Endothelial cell of umbilical vein (primary cell): ENCODE data around the gene RER1. TPM values are rescaled to one million over a fixed set of nuclear protein-coding genes. Genes with fewer than 3 reads are reported as not detected.

Source experiments
- BruUV-seq: library from RNA; stranded (reverse); fragments of 400-500 nt; replicated peaks from 2 replicates; lab custom pipeline; 2021; lab: Mats Ljungman, UMichigan
- CTCF ChIA-PET: fragments of 300-600, 350-600 bp; sonication (Branson Sonifier 250); formaldehyde crosslinking; loops from one replicate; lab custom pipeline; 2021; ENCODE audit warnings: antibody characterized with exemption, inconsistent platforms; lab: Charles Lee
- POLR2A ChIA-PET: fragments of 300-600, 350-600 bp; sonication (Branson Sonifier 250); formaldehyde crosslinking; loops from one replicate; lab custom pipeline; 2021; ENCODE audit warnings: antibody characterized with exemption, inconsistent platforms; lab: Charles Lee
- DNase-seq: peaks from one replicate; pipeline ENCODE4 v3.0.0-alpha.2; 2011; ENCODE audit warnings: low read depth, low spot score
- FAIRE-seq: peaks from 2 replicates; lab custom pipeline; 2011; peaks lifted over from hg19 to GRCh38; lab: Jason Lieb, UNC
- H2AFZ ChIP-seq: 2 replicates; pipeline ENCODE4 v1.6.0; 2012; ENCODE audit warnings: low read depth, low read length, control low read depth, inconsistent platforms
- H3K27ac ChIP-seq: 2 replicates; pipeline ENCODE4 v1.5.1; 2011; ENCODE audit warnings: low read depth, mild to moderate bottlenecking, control low read depth, low read length, moderate library complexity; ENCODE audit not compliant: insufficient read depth
- H3K27me3 ChIP-seq, 2 experiments: 2 replicates each; pipeline versions ENCODE4 v1.6.0 to v1.6.1; 2011; ENCODE audit warnings: low read length in 2 of 2, mixed read lengths in 1 of 2; ENCODE audit not compliant: control insufficient read depth in 2 of 2, insufficient read depth in 2 of 2
- H3K36me3 ChIP-seq, 2 experiments: 2 replicates in 1 of 2; 3 replicates in 1 of 2; pipeline ENCODE4 v1.5.1; 2011; ENCODE audit warnings: low read length in 2 of 2, mild to moderate bottlenecking in 1 of 2, moderate library complexity in 1 of 2; ENCODE audit not compliant: control insufficient read depth in 2 of 2, insufficient read depth in 2 of 2; ENCODE audit errors: extremely low read depth in 1 of 2
- H3K4me1 ChIP-seq: 3 replicates; pipeline ENCODE4 v1.5.1; 2011; ENCODE audit warnings: mild to moderate bottlenecking, low read length; ENCODE audit not compliant: control insufficient read depth, insufficient read depth; ENCODE audit errors: extremely low read depth
- H3K4me2 ChIP-seq: 2 replicates; pipeline ENCODE4 v1.6.1; 2011; ENCODE audit warnings: low read length, control low read depth, mixed read lengths; ENCODE audit not compliant: insufficient read depth
- H3K4me3 ChIP-seq, 3 experiments: fragments of 200-600 bp in 1 of 3; sonication (generic), shearing (Covaris generic) in 1 of 3; replicated peaks in 1 of 3; 2 replicates each; pipeline ENCODE4 v1.5.1; 2011 to 2016; ENCODE audit warnings: control low read depth in 3 of 3, low read length in 3 of 3, mild to moderate bottlenecking in 2 of 3, inconsistent platforms in 1 of 3, low read depth in 1 of 3, moderate library complexity in 1 of 3; ENCODE audit not compliant: insufficient read depth in 1 of 3
- H3K79me2 ChIP-seq: 2 replicates; pipeline ENCODE4 v1.6.0; 2012; ENCODE audit warnings: low read length, inconsistent platforms; ENCODE audit not compliant: control insufficient read depth, insufficient read depth
- H3K9ac ChIP-seq: replicated peaks from 2 replicates; pipeline ENCODE3; 2011; ENCODE audit warnings: low read length, control low read depth; ENCODE audit not compliant: insufficient read depth; ENCODE audit errors: extremely low read depth
- H3K9me1 ChIP-seq: replicated peaks from 3 replicates; pipeline ENCODE4 v1.6.0; 2011; ENCODE audit warnings: mild to moderate bottlenecking, low read length; ENCODE audit not compliant: control insufficient read depth, insufficient read depth; ENCODE audit errors: extremely low read depth
- H3K9me3 ChIP-seq: replicated peaks from 2 replicates; pipeline ENCODE4 v1.5.1; 2012; ENCODE audit warnings: low read length, inconsistent platforms; ENCODE audit not compliant: control insufficient read depth, insufficient read depth
- H4K20me1 ChIP-seq: replicated peaks from 2 replicates; pipeline ENCODE3; 2011; ENCODE audit warnings: mild to moderate bottlenecking, low read length; ENCODE audit not compliant: control insufficient read depth, insufficient read depth; ENCODE audit errors: extremely low read depth
- EZH2 ChIP-seq: IDR thresholded peaks from 2 replicates; pipeline ENCODE4 v1.6.1; 2012; ENCODE audit warnings: borderline replicate concordance, low read depth, mild to moderate bottlenecking, moderate library complexity, low read length, inconsistent platforms; ENCODE audit not compliant: severe bottlenecking
- FOS ChIP-seq: IDR thresholded peaks from 2 replicates; pipeline ENCODE4 v1.6.1; 2011; ENCODE audit warnings: mild to moderate bottlenecking, low read length, moderate library complexity, borderline replicate concordance; ENCODE audit not compliant: insufficient read depth
- GATA2 ChIP-seq: IDR thresholded peaks from 2 replicates; pipeline ENCODE4 v1.7.0; 2011; ENCODE audit warnings: low read depth, mild to moderate bottlenecking, moderate library complexity, mixed read lengths, low read length; ENCODE audit not compliant: insufficient read length, insufficient read depth
- JUN ChIP-seq: IDR thresholded peaks from 2 replicates; pipeline ENCODE4 v1.6.1; 2011; ENCODE audit warnings: borderline replicate concordance, low read depth; ENCODE audit not compliant: insufficient read length, insufficient read depth
- MAX ChIP-seq: IDR thresholded peaks from 2 replicates; pipeline ENCODE4 v1.6.1; 2011; ENCODE audit not compliant: insufficient read depth, insufficient read length
- MYC ChIP-seq: IDR thresholded peaks from one replicate; pipeline ENCODE4 v1.6.1; 2011; ENCODE audit warnings: mild to moderate bottlenecking, low read depth, low read length
- POLR2A ChIP-seq: IDR thresholded peaks from 2 replicates; pipeline ENCODE4 v1.6.1; 2012; ENCODE audit warnings: low read depth, mild to moderate bottlenecking, control low read depth, low read length
- POLR2AphosphoS5 ChIP-seq: IDR thresholded peaks from 2 replicates; pipeline ENCODE4 v1.6.1; 2012; ENCODE audit warnings: low read depth, mild to moderate bottlenecking, control low read depth, low read length, moderate library complexity; ENCODE audit not compliant: insufficient read depth
- dilution Hi-C: fragments of 300-500 bp; cut with MboI; formaldehyde crosslinking; loops from one replicate; pipeline ENCODE4 v1.15.0; 2019; ENCODE audit warnings: low sequenced_read_pairs; ENCODE audit not compliant: extremely low pct_ligation_motif_present
- intact Hi-C: fragments of 100-400 bp; cut with micrococcal nuclease; formaldehyde crosslinking; loops from one replicate; pipeline ENCODE4 v1.10.0; 2022
- polyA plus RNA-seq, 4 experiments: library from polyadenylated mRNA; depleted of rRNA in 3 of 4; stranded (reverse) in 3 of 4; unstranded in 1 of 4; fragments of >200 nt; gene quantifications; 2 replicates each; pipeline versions ENCODE4 v1.2.1 to v1.2.3, GENCODE V29; 2011 to 2012; ENCODE audit warnings: missing spikeins in 1 of 4
- total RNA-seq: library from RNA; stranded (reverse); gene quantifications from 2 replicates; pipeline ENCODE4 v1.2.3, GENCODE V29; 2021
- TF ChIP-seq, protein P1 (sequence below), 2 donors: IDR thresholded peaks; 1 replicate in 1 of 2; 2 replicates in 1 of 2; pipeline ENCODE4 v1.5.1; 2011; ENCODE audit warnings: low read length in 2 of 2, mild to moderate bottlenecking in 2 of 2, moderate library complexity in 2 of 2, control low read depth in 1 of 2, inconsistent platforms in 1 of 2, low read depth in 1 of 2; ENCODE audit not compliant: insufficient read depth in 1 of 2; ENCODE audit errors: extremely low read depth in 1 of 2

The RER1 gene
- total and polyA plus RNA-seq, 2 donors (not counting 3 experiments of a cell fraction or from before 2014, with no cell fraction given), result 179 to 292 TPM

DNA sequence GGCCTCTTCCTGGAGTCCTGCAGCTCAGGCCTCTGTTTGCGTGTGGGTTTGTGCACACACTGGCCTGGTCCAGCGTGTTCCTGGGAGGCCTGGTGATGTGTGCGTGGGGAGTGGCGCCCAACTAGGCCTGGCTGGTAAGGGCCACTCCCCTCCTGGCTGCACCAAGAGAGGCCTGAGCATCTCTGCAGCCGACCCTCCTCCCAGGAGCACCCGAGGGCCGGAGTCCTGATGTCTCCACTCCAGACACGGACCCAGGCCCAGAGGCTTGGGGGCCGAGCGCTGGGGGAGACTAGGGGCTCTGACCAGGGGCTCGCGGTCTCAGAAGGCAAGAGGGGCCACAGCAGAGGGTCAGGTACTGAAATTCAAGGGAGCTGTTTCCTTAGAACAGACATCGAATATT is 33.6 kb upstream of the RER1 start:
- no peaks in the 10 kb centered on the region for H3K4me1 ChIP-seq
- no peak overlapping the region for H2AFZ ChIP-seq
- H3K9ac ChIP-seq, result no peak overlapping the region
- TF ChIP-seq MAX (no peak), POLR2AphosphoS5 (no peak), JUN (no peak), GATA2 (no peak), EZH2 (no peak), POLR2A (no peak), MYC (no peak), FOS (no peak)
- TF ChIP-seq, protein P1, sequence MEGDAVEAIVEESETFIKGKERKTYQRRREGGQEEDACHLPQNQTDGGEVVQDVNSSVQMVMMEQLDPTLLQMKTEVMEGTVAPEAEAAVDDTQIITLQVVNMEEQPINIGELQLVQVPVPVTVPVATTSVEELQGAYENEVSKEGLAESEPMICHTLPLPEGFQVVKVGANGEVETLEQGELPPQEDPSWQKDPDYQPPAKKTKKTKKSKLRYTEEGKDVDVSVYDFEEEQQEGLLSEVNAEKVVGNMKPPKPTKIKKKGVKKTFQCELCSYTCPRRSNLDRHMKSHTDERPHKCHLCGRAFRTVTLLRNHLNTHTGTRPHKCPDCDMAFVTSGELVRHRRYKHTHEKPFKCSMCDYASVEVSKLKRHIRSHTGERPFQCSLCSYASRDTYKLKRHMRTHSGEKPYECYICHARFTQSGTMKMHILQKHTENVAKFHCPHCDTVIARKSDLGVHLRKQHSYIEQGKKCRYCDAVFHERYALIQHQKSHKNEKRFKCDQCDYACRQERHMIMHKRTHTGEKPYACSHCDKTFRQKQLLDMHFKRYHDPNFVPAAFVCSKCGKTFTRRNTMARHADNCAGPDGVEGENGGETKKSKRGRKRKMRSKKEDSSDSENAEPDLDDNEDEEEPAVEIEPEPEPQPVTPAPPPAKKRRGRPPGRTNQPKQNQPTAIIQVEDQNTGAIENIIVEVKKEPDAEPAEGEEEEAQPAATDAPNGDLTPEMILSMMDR (IDR thresholded peaks at IDR 0.05; ENCODE audit: extremely low read depth in 1 of 2, insufficient read depth in 1 of 2, low read depth in 1 of 2, low read length in 2 of 2), result no peak
- no peaks in the 10 kb centered on the region for H3K9me1 ChIP-seq
- no peak overlapping the region for H3K27ac ChIP-seq
- no TSS peak for BruUV-seq
- CTCF ChIA-PET, result interaction anchor here (0.9 kb wide), 1 partner anchor 24 kb away, joined by 4 read pairs; no protein-coding TSS in a partner anchor
- dilution Hi-C loops, result no loop called here
- DNase-seq (no peak), FAIRE-seq (no peak)
- no peak overlapping the region for H3K4me2 ChIP-seq
- POLR2A ChIA-PET, result no interaction called here
- H3K4me3 ChIP-seq, result no peak overlapping the region
- no peaks in the 10 kb centered on the region for H3K79me2 ChIP-seq
- H4K20me1 ChIP-seq, result no peaks in the 10 kb centered on the region
- H3K27me3 ChIP-seq, result no peaks in the 10 kb centered on the region
- no peaks in the 10 kb centered on the region for H3K9me3 ChIP-seq
- no peaks in the 10 kb centered on the region for H3K36me3 ChIP-seq
- intact Hi-C loops, result no loop called here
